GM12878 (cell line): Measurements from ENCODE around the gene ITPR2.

Experiments
- ATF2 ChIP-seq: IDR thresholded peaks from 2 replicates; pipeline ENCODE4 v1.6.1; 2012; ENCODE audit warnings: low read length, inconsistent platforms
- CBFB ChIP-seq: IDR thresholded peaks from 2 replicates; pipeline ENCODE4 v1.6.1; 2016; ENCODE audit warnings: antibody characterized with exemption, low read depth
- CTCF ChIP-seq, 3 experiments: IDR thresholded peaks in 2 of 3; conservative IDR thresholded peaks in 1 of 3; 2 replicates each; pipeline ENCODE4 v1.5.1; 2011; ENCODE audit warnings: low read depth in 3 of 3, low read length in 3 of 3, mild to moderate bottlenecking in 3 of 3, control low read depth in 2 of 3, moderate library complexity in 2 of 3, inconsistent platforms in 1 of 3, mixed read lengths in 1 of 3; ENCODE audit not compliant: control insufficient read depth in 2 of 3, insufficient read depth in 1 of 3; ENCODE audit errors: extremely low read depth in 1 of 3
- EP300 ChIP-seq, 2 experiments: fragments of 150-350 bp in 1 of 2; IDR thresholded peaks; 2 replicates each; pipeline ENCODE4 v1.6.1; 2011 to 2012; ENCODE audit warnings: low read depth in 2 of 2, low read length in 2 of 2, borderline replicate concordance in 1 of 2, improper control_type of control experiment in 1 of 2, inconsistent platforms in 1 of 2; ENCODE audit not compliant: control insufficient read depth in 1 of 2
- EZH2 ChIP-seq: IDR thresholded peaks from 2 replicates; pipeline ENCODE4 v1.6.1; 2012; ENCODE audit warnings: low read depth, mild to moderate bottlenecking, control low read depth, inconsistent platforms, low read length, borderline replicate concordance; ENCODE audit not compliant: control insufficient read depth
- HCFC1 ChIP-seq: fragments of 150-350 bp; IDR thresholded peaks from 2 replicates; pipeline ENCODE4 v1.6.1; 2014; ENCODE audit warnings: low read length
- LARP7 ChIP-seq: fragments of 450-650 bp; IDR thresholded peaks from 2 replicates; pipeline ENCODE4 v1.6.1; 2017; ENCODE audit warnings: mild to moderate bottlenecking
- RAD21 ChIP-seq: IDR thresholded peaks from 2 replicates; pipeline ENCODE4 v1.6.1; 2011; ENCODE audit warnings: mild to moderate bottlenecking, low read depth, low read length, moderate library complexity; ENCODE audit not compliant: insufficient read depth
- SIN3A ChIP-seq: IDR thresholded peaks from 2 replicates; pipeline ENCODE4 v1.6.1; 2012; ENCODE audit warnings: low read depth, low read length, improper control_type of control experiment
- TBL1XR1 ChIP-seq: IDR thresholded peaks from 2 replicates; pipeline ENCODE4 v1.6.1; 2012; ENCODE audit warnings: low read depth, low read length, improper control_type of control experiment
- TCF12 ChIP-seq: IDR thresholded peaks from 2 replicates; pipeline ENCODE4 v1.6.1; 2011; ENCODE audit warnings: low read depth, mild to moderate bottlenecking, low read length
- YY1 ChIP-seq: IDR thresholded peaks from 2 replicates; pipeline ENCODE4 v1.6.1; 2011; ENCODE audit warnings: low read depth, mild to moderate bottlenecking, low read length
- ZBTB40 ChIP-seq: fragments of 450-650 bp; IDR thresholded peaks from 2 replicates; pipeline ENCODE4 v1.6.1; 2016; ENCODE audit warnings: mild to moderate bottlenecking, moderate library complexity, borderline replicate concordance
- TF ChIP-seq, protein P1 (sequence below): IDR thresholded peaks from 2 replicates; pipeline ENCODE4 v1.6.1; 2012; ENCODE audit warnings: mild to moderate bottlenecking, low read depth, low read length

DNA sequence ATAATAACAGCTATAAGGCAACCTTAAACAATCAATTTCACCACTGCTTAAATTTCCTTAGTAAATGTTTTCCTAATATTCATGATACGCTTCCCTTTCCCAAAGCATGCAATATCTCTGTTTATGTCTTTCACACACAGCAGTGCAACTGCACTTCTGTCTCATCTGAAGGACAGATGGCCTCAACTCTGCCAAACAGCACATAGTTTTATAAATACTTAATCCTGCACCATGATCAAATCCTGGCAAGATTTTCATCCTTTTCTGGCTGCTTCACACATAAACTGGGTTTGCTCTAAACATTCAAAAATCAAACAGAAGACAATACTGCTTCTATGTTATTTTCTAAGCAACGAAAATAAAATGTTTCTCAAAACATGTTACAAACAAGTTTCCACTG is 266.3 kb downstream of the ITPR2 start:
- TF ChIP-seq LARP7 (no peak), RAD21 (no peak), TBL1XR1 (no peak), ATF2 (no peak), CTCF (IDR thresholded peaks at IDR 0.05 in 2 of 3, conservative IDR thresholded peaks at IDR 0.05 in 1 of 3; ENCODE audit: control insufficient read depth in 2 of 3, extremely low read depth in 1 of 3, insufficient read depth in 1 of 3, low read depth in 3 of 3, low read length in 3 of 3) (no peak), YY1 (no peak), TCF12 (no peak), SIN3A (no peak), CBFB (no peak), ZBTB40 (no peak), EP300 (IDR thresholded peaks at IDR 0.05; ENCODE audit: borderline replicate concordance in 1 of 2, control insufficient read depth in 1 of 2, low read depth in 2 of 2, low read length in 2 of 2) (no peak), EZH2 (no peak), HCFC1 (no peak)
- TF ChIP-seq, protein P1, sequence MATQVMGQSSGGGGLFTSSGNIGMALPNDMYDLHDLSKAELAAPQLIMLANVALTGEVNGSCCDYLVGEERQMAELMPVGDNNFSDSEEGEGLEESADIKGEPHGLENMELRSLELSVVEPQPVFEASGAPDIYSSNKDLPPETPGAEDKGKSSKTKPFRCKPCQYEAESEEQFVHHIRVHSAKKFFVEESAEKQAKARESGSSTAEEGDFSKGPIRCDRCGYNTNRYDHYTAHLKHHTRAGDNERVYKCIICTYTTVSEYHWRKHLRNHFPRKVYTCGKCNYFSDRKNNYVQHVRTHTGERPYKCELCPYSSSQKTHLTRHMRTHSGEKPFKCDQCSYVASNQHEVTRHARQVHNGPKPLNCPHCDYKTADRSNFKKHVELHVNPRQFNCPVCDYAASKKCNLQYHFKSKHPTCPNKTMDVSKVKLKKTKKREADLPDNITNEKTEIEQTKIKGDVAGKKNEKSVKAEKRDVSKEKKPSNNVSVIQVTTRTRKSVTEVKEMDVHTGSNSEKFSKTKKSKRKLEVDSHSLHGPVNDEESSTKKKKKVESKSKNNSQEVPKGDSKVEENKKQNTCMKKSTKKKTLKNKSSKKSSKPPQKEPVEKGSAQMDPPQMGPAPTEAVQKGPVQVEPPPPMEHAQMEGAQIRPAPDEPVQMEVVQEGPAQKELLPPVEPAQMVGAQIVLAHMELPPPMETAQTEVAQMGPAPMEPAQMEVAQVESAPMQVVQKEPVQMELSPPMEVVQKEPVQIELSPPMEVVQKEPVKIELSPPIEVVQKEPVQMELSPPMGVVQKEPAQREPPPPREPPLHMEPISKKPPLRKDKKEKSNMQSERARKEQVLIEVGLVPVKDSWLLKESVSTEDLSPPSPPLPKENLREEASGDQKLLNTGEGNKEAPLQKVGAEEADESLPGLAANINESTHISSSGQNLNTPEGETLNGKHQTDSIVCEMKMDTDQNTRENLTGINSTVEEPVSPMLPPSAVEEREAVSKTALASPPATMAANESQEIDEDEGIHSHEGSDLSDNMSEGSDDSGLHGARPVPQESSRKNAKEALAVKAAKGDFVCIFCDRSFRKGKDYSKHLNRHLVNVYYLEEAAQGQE, result no peak
